ENCODE data around the gene SLC27A6.
"Not testable (repeated sequence)": the region's sequence is repeated elsewhere in the genome, so short reads cannot be mapped to it uniquely, and the experiment has no call there.

The SLC27A6 gene

DNA sequence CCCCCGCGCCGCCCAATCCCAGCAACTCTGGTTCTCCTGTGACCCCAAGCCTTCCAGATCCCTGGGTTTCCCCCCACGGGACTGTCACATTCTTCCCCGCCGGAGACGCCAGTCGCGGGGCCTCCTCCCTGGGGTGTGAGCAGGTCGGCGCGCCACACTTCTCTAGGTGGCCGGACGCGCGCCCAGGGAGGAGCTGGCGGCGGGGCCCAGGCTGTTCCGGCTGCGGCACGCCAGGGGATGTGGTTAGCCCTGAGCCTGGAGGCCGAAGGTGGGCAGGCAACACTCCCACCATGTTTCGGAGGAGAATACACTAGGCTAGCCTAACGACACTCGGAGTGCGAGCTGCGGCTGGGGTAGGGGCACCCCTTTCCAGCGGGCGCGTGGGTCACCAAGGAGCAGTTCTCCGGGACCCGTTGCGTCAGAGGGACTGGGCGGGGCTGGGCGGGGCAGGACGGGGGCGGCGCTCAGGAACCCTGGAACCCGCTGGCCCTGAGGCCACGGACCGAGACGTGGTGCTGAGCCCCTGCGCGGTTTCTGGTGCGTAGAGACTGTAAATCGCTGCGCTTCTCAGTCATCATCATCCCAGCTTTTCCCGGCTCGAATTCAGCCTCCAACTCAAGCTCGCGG, at the start of gene SLC27A6:
Gene SLC27A6 (plus strand): TSS at position 478 of the 627 bp plus-strand sequence. CDS start 650 bp downstream, outside the sequence.
- DNase-seq (ENCODE audit: low read depth, low spot score), result no peak

GRCh38 chr5:128919542-128919941, 45.7 kb upstream of the SLC27A6 start:
- no peak for DNase-seq (ENCODE audit: low read depth, low spot score)
- H3K27ac ChIP-seq, result no peak overlapping the region

More for the DNA sequence above, at the start of gene SLC27A6:
- no peak within 1 kb of the TSS for H3K27ac ChIP-seq

DNA sequence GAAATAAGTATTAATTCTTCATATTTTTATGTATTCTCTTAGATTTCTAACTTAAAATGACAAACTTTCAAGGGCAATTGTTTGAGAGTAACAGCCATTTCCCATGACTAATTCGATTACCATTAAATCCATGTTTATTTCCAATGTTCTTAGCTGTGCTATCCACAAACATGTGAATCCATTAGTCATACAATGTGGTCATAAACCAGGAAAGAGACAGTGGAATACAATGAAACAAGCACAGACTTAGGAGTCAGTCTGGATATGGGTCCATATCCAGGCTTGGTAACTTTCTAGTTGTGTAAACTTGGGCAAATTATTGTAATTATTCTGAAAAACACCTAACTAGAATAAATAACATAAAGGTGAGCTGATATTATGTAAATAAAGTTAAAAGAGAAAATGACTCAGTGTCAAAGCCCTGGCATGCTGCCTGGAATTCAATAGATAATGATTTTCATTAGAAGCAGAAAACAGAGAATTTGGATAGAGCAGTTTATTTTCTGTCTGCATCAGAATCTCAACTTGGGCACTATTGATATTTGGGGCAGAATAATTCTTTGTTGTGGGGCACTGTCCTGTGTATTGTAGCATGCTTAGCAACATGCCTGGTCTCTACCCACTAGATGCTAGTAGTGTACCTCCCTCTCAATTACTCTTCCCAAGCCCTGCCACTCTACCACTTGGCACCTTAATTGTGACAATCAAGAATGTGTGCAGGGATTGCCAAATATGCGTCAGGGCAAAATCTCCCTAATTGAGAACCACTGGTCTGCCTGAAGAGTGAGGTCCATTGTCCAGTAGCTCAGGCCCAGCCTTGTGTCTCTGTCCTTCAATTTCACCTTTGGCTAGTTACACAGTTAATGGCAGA, 44.7 kb upstream of the SLC27A6 start:
- H3K27ac ChIP-seq, result peak overlapping the region; percentile 22
- peak; percentile 66 for DNase-seq (ENCODE audit: low read depth, low spot score)

DNA sequence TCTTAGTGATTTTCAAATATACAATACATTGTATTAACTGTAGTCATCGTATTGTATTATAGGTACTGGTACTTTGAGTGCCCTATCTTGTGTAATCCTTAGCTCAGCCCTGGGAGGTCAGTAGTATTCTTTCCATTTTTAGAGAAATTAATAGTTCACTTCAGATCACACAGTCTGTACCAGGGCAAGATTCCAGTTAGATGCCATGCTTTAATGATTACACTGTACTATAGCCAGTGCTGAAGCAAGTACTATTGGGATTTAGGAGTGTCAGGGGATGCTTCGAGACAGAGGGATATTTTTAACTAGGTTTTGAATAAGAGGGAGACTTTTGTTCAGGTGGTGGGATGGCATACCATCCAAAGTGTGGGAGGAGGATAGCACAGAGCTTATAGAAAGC, 41.0 kb upstream of the SLC27A6 start:
- no peak overlapping the region for H3K27ac ChIP-seq
- DNase-seq (ENCODE audit: low read depth, low spot score), result no peak

- H3K27ac ChIP-seq, result no peak overlapping the region
- no peak for DNase-seq (ENCODE audit: low read depth, low spot score)
Measured at GRCh38 chr5:128925973-128926372, 39.3 kb upstream of the SLC27A6 start.

- no peak for DNase-seq (ENCODE audit: low read depth, low spot score)
- H3K27ac ChIP-seq, result no peak overlapping the region
Measured at GRCh38 chr5:128927644-128928043, 37.6 kb upstream of the SLC27A6 start.

DNA sequence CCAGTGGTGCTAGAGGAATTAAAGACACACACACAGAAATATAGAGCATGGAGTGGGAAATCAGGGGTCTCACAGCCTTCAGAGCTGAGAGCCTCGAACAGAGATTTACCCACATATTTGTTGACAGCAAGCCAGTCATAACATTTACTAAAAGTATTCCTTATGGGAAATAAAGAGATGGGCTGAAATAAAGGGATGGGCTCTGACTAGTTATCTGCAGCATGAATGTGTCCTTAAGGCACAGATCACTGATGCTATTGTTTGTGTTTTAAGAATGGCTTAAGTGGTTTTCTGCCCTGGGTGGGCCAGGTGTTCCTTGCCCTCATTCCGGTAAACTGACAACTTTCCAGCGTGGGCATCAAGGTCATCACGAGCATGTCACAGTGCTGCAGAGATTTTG, 33.1 kb upstream of the SLC27A6 start:
- not testable (repeated sequence) for H3K27ac ChIP-seq; DNase-seq (ENCODE audit: low read depth, low spot score)

DNA sequence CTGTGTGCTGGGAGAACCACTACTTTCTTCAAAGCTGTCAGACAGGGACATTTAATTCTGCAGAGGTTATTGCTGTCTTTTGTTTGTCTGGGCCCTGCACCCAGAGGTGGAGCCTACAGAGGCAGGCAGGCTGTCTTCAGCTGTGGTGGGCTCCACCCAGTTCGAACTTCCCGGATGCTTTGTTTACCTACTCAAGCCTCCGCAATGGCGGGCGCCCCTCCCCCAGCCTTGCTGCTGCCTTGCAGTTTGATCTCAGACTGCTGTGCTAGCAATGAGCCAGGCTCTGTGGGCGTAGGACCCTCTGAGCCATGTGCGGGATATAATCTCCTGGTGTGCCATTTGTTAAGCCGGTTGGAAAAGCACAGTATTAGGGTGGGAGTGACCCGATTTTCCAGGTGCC, 22.2 kb upstream of the SLC27A6 start:
- H3K27ac ChIP-seq; DNase-seq (ENCODE audit: low read depth, low spot score): not testable (repeated sequence)

DNA sequence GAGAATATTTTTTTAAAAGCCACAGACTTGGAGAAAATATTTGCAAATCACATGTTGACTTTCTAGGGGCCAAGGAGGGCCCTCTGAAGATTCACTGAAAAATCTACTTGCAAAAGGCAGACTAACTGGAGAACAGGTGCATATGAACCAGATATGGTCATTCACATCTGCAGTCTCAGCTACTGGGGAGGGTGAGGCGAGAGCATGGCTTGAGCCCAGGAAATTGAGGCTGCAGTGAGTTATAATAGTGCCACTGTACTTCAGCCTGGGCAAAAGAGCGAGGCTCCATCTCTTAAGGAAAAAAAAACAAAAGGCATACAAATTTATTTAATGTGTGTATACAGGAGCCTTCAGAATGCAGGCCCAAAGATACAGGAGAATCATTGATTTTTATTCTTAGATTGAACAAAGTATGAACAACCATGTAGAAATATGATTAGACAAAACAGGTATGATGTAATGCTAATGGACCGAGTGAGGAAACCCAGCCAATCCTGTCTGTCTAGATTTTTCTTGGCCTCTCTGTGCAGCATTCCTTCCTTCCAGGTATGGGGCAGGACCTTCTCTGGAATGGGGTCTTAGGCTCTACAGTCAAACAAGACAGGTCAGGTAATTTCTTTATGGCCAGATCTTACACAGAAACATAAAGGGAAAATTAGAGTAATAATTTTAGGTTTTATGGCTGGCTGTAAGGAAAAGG, 15.3 kb upstream of the SLC27A6 start:
- DNase-seq (ENCODE audit: low read depth, low spot score), result no peak
- H3K27ac ChIP-seq, result peak overlapping the region; percentile 9

- DNase-seq (ENCODE audit: low read depth, low spot score); H3K27ac ChIP-seq: not testable (repeated sequence)
Measured at GRCh38 chr5:128951301-128951700, 14.0 kb upstream of the SLC27A6 start.

DNA sequence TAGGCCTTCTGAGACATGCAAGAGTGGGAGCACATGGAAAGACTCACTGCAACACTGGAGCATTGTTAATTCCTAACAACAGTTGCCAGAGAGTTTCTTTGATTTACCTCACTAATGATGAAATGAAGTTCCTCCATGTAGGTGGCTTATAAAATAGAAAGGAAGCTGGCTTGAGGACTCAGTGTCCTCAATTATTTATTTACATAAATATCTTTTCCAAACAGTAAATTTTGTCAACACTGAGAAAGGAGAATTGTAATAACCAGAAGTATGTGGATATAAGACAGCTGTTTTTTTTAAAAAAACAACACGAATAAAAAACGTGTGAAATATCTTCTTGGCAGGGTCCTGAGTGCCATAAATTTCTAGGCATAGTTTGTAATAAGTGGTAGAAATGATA, 9.1 kb upstream of the SLC27A6 start:
- no peak for DNase-seq (ENCODE audit: low read depth, low spot score)

DNA sequence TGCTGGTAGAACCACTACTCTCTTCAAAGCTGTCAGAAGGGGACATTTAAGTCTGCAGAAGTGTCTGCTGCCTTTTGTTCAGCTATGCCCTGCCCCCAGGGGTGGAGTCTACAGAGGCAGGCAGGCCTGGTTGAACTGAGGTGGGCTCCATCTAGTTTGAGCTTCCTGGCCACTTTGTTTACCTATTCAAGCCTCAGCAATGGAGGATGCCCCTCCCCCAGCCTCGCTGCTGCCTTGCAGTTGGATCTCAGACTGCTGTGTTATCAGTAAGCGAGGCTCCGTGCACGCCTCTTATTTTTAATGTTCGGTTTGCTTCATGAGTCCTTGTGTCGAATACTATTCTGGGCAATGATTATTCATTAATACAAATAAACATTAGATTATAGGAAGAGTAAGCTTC, 3.1 kb upstream of the SLC27A6 start:
- H3K27ac ChIP-seq, result no peak overlapping the region
- no peak for DNase-seq (ENCODE audit: low read depth, low spot score)

More for the DNA sequence above, 9.1 kb upstream of the SLC27A6 start:
- H3K27ac ChIP-seq, result no peak overlapping the region

DNA sequence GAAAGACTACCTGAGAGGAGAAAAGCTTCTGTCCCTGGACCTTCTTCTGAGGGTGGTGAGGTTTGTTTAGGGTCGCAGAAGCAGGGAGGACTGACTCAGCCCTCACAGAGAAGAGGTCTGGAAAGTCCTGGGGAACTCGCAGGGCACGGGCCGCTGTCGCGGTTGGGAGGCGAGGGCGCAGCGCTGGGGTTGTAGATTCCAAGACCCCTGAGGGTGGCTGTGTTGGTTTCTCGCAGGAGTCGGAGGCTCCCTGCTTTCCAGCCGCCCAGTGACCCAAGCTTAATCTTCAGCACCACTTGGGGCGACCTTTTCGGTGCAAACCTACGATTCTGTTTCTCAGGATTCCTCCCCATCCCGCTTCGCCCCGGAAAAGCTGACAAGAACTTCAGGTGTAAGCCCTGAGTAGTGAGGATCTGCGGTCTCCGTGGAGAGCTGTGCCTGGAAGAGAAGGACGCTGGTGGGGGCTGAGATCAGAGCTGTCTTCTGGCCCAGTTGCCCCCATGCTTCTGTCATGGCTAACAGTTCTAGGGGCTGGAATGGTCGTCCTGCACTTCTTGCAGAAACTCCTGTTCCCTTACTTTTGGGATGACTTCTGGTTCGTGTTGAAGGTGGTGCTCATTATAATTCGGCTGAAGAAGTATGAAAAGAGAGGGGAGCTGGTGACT, 482 bp downstream of the SLC27A6 start:
- H3K27ac ChIP-seq, result no peak overlapping the region
- no peak for DNase-seq (ENCODE audit: low read depth, low spot score)

GRCh38 chr5:128966375-128966774, 1.1 kb downstream of the SLC27A6 start:
- DNase-seq (ENCODE audit: low read depth, low spot score), result no peak
- H3K27ac ChIP-seq, result no peak overlapping the region

GRCh38 chr5:128966846-128967245, 1.6 kb downstream of the SLC27A6 start:
- no peak overlapping the region for H3K27ac ChIP-seq
- DNase-seq (ENCODE audit: low read depth, low spot score), result no peak

- H3K27ac ChIP-seq, result no peak overlapping the region
- no peak for DNase-seq (ENCODE audit: low read depth, low spot score)
Measured at GRCh38 chr5:128973244-128973643, 8.0 kb downstream of the SLC27A6 start.

DNA sequence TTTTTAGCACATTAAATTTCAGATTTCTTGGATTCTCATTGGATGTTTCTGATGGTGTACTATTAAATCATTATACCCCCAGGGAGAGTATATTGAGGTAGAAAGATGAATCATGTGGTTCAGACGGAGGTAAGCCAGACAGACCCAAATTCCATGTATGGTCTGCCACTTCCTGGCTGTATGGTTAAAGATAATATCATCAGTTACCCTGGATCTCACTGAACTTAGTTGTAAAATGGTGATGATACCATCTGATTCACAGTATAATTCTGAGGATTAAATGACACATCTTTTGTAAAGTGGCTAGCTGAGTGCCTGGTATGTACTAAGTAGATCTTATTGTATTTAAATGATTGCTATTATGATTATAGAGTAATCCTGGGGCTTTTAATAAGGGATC, 9.3 kb downstream of the SLC27A6 start:
- peak; percentile 34 for DNase-seq (ENCODE audit: low read depth, low spot score)
- H3K27ac ChIP-seq, result no peak overlapping the region

GRCh38 chr5:128979761-128980160, 14.5 kb downstream of the SLC27A6 start:
- no peak for DNase-seq (ENCODE audit: low read depth, low spot score)
- no peak overlapping the region for H3K27ac ChIP-seq

GRCh38 chr5:128980917-128981316, 15.6 kb downstream of the SLC27A6 start:
- no peak for DNase-seq (ENCODE audit: low read depth, low spot score)
- H3K27ac ChIP-seq, result no peak overlapping the region

GRCh38 chr5:128984480-128984879, 19.2 kb downstream of the SLC27A6 start:
- DNase-seq (ENCODE audit: low read depth, low spot score), result no peak
- H3K27ac ChIP-seq, result no peak overlapping the region
